ENCODE results near the gene GPAM. TPM values are rescaled to one million over a fixed set of nuclear protein-coding genes. Genes with fewer than 3 reads are reported as not detected.

Gene GPAM
- total RNA-seq, 2 donors from 2014 or later: 9.8 to 10.4 TPM

DNA sequence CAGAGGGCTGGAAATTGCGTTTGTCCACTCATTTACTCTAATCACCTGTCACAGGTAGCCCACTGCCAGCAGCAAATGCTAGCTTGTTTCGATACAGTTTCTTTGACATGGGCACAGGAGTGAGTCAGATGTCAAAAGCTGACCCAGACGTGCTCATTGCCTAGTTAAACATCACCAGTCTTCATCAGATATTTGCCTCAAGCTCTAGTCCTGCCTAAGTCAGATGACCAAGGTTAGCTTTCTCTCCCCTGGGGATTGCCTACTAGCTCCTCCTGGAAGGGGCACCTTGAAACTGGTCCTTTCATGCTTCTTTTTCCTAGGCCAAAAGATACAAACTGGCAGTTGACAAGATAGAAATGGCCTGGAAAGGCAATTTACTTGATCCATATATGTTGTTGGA lies 35.2 kb downstream of the GPAM start:
- Mint-ChIP-seq H3K27ac (no peak overlapping the region), H3K4me3 (no peak overlapping the region), H3K36me3 (no peaks in the 10 kb centered on the region), H3K27me3 (no peaks in the 10 kb centered on the region), H3K4me1 (ENCODE audit: low read depth in 2 of 2) (no peaks in the 10 kb centered on the region), H3K9me3 (no peaks in the 10 kb centered on the region)
- ATAC-seq: no peak
- DNase-seq (ENCODE audit: low spot score): no peak

DNA sequence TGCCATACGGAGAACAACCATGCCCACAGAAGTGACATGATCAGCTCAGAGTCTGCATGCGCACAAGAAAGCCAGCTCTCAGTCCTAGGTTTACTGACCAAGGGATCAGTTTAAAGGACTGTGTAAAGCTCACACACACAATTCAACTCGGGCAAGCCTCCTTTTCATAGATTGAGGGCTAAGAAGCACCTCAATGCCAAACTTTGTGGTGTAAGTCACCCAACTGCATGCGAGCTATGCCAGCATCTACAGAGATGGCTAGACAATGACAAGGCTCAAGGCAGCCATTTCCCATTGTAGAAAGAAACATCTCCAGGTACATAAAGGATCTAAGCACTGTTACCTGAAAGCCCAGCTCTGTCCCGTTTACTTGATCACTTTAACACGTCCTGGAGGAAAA lies 36.8 kb downstream of the GPAM start:
- Mint-ChIP-seq H3K4me1 (ENCODE audit: low read depth in 2 of 2) (no peaks in the 10 kb centered on the region), H3K9me3 (no peaks in the 10 kb centered on the region), H3K27me3 (no peaks in the 10 kb centered on the region), H3K27ac (no peak overlapping the region), H3K36me3 (no peaks in the 10 kb centered on the region), H3K4me3 (no peak overlapping the region)
- DNase-seq (ENCODE audit: low spot score) (no peak), ATAC-seq (no peak)

DNA sequence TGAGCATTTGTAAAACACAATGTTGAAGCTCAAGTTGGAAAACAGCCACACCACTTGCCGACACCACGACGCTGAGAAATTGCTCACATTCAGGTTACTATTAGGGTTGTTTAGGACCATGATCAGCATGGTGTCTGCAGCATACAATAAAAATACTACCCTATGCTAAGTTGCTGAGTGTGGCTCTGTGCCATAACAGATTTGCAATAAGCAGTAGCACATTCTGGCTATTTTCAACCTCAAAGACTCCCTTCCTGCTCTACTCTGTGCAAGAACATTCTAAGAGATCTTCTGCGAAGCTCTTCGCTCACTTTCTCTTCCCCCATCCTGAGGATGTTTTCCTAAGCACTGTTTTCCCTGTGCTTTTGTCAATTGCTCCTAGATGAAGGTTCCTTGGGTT lies 38.3 kb downstream of the GPAM start:
- H3K27me3 Mint-ChIP-seq: no peaks in the 10 kb centered on the region
- no peak overlapping the region for H3K27ac Mint-ChIP-seq
- DNase-seq (ENCODE audit: low spot score): no peak
- no peak for ATAC-seq
- H3K4me3 Mint-ChIP-seq: no peak overlapping the region
- no peaks in the 10 kb centered on the region for H3K36me3 Mint-ChIP-seq
- no peaks in the 10 kb centered on the region for H3K4me1 Mint-ChIP-seq (ENCODE audit: low read depth in 2 of 2)
- no peaks in the 10 kb centered on the region for H3K9me3 Mint-ChIP-seq

DNA sequence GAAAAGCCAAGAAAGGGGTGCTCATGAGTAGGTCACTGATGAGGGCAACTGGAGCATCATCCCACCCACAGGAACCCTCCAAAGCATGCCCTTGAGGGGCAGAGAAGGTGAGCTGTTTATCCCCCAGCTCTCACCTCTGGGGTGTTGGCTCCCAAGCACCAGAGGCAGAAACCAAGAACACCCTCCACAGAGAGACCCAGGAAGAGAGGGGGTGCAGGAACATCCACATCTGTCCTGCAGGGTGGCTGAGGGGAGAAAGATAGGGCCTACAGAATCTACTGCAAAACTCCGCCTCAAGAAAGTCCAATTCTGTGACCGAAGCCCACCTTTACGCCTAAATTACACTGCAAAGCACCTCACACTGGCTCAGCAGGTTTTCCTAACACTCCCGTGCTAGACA lies 40.1 kb downstream of the GPAM start:
- no peak overlapping the region for H3K4me3 Mint-ChIP-seq
- peaks cover 0 to 2% of the 10 kb centered on the region in 2 donors for H3K27me3 Mint-ChIP-seq
- ATAC-seq: no peak
- H3K36me3 Mint-ChIP-seq: no peaks in the 10 kb centered on the region
- no peaks in the 10 kb centered on the region for H3K9me3 Mint-ChIP-seq
- DNase-seq (ENCODE audit: low spot score): no peak
- peaks cover 0 to 4% of the 10 kb centered on the region in 2 donors for H3K4me1 Mint-ChIP-seq (ENCODE audit: low read depth in 2 of 2)
- no peak overlapping the region for H3K27ac Mint-ChIP-seq

DNA sequence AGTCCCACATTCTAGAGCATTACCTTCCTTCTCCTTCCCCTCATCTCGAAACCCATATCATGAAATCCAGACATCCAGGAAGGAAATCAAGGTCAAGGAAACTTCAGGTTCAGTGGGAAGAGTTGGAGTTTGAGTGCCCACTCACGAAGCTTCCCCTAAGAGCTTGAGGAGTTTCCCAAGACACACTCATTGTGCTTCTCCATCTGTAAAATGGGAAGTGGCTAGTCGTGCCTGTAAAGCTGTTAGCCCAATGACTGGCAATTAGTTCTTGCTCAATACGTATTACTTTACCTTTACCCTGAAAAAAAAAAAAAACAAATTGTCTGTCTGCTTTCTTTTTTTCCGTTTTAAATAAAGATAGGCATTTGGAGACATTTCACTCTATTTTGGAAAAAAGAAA lies 42.3 kb downstream of the GPAM start:
- ATAC-seq (no peak), DNase-seq (ENCODE audit: low spot score) (no peak)
- Mint-ChIP-seq H3K27me3 (peaks cover 0 to 5% of the 10 kb centered on the region in 2 donors), H3K27ac (no peak overlapping the region), H3K4me1 (ENCODE audit: low read depth in 2 of 2) (peaks cover 0 to 4% of the 10 kb centered on the region in 2 donors), H3K36me3 (no peaks in the 10 kb centered on the region), H3K9me3 (no peaks in the 10 kb centered on the region), H3K4me3 (no peak overlapping the region)

DNA sequence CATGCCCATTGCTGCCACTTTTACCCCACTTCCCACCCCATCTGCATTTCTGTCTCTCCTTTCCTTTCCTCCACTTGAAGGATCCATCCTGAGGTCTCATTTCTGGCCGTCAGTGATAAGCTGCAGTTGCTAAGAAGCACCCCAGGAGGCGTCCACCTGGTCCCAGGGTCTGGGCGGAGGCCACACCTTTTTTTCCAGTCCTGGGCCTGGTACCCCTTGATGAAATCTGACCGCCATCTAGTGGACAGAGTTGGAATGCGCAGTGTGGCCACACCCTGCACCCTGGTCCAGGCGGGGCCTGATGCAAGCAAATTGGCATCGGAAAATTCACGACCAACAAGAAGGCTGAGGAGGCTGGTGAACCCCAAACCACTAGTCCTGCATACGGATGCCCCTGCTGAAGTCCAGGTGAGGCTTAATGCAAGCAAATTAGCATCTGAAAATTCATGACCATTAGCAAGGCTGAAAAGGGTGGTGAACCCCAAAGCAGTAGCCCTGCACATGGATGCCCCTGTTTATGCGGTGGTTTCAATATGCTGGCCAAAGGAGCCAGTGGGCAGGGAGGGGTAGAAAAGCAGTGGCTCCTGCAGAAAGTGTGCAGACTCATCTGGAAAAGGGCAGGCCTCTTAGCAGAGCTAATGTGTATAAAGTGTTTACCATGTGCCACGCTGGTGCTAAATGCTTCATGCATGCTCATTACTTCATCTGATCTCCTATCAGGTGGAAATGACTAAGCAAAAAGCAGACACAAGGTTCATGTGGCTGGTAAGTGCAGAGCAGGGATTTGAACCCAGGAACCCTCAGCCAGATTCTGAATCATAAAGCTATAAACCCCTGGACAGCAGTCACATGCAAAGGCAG lies 43.2 kb downstream of the GPAM start:
- peak; percentile 78 to 79 for ATAC-seq
- H3K4me1 Mint-ChIP-seq (ENCODE audit: low read depth in 2 of 2): peaks cover 0 to 4% of the 10 kb centered on the region in 2 donors
- no peak overlapping the region for H3K27ac Mint-ChIP-seq
- no peak for DNase-seq (ENCODE audit: low spot score)
- H3K36me3 Mint-ChIP-seq: no peaks in the 10 kb centered on the region
- no peak overlapping the region for H3K4me3 Mint-ChIP-seq
- peaks cover 0 to 5% of the 10 kb centered on the region in 2 donors for H3K27me3 Mint-ChIP-seq
- no peaks in the 10 kb centered on the region for H3K9me3 Mint-ChIP-seq

DNA sequence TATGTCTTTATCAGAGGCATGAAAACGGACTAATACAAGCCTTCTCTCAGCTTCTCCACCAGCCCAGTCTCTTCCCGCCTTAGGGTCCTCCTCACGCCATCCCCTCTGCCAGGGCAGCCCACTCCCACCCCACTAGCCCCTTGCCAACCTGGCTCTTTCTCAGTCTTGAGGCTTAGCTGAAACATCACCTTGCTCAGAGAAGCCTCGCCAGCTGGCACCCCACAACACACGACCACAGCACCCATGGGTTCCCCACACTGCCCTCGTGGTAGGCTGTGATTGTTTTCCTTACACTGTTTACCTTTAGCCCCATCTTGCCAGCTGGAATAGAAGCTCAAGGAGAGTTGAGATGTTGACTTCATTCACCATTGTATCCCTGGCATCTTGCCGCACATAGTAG lies 44.4 kb downstream of the GPAM start:
- peaks cover 0 to 4% of the 10 kb centered on the region in 2 donors for H3K4me1 Mint-ChIP-seq (ENCODE audit: low read depth in 2 of 2)
- no peak overlapping the region for H3K4me3 Mint-ChIP-seq
- no peak for ATAC-seq
- peaks cover 0 to 5% of the 10 kb centered on the region in 2 donors for H3K27me3 Mint-ChIP-seq
- no peaks in the 10 kb centered on the region for H3K9me3 Mint-ChIP-seq
- H3K36me3 Mint-ChIP-seq: no peaks in the 10 kb centered on the region
- no peak for DNase-seq (ENCODE audit: low spot score)
- no peak overlapping the region for H3K27ac Mint-ChIP-seq

DNA sequence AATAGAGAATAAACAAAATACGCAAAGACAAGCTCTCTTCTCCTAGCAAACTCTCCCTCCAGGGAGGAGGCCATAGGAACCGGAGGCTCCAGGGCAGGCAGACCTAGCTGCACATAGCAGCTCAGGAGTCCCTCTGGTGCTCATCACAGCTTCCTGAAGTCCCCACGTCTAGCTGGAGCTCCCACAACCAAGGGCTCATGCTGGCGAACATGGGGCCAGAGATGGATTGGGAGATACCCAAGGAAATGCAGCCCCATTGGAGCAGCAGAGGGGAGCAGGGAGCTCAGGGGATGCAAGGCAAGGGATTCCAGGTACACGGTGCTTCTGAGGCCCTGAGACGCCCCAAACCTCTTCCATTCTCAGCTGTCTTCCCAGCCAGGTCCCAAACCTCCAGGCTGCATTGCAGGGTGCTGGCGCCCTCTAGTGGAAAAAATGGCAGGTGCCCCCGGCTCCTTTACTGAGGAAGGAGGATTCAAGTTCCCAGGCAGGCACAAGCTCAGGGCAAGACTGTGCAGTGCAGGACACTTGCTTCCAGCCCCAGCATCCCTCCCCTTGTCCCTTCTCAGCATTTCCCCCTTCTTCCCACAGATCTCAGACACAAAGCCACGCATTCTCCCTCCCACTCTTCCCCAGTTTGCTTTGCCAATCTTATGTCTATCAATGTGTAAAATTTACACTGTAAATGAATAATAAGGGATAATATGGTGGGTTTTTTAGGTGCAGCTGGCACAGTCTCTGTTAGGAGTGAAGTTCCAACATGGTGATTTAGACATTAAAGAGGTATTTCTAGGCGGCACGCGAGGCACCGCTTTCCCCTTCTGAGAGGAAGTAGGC lies 46.2 kb downstream of the GPAM start:
- Mint-ChIP-seq H3K27ac (no peak overlapping the region), H3K4me3 (no peak overlapping the region), H3K4me1 (ENCODE audit: low read depth in 2 of 2) (peaks cover 0 to 4% of the 10 kb centered on the region in 2 donors), H3K9me3 (no peaks in the 10 kb centered on the region), H3K36me3 (no peaks in the 10 kb centered on the region), H3K27me3 (peaks cover 0 to 5% of the 10 kb centered on the region in 2 donors)
- ATAC-seq (peak; percentile 41), DNase-seq (ENCODE audit: low spot score) (no peak)

DNA sequence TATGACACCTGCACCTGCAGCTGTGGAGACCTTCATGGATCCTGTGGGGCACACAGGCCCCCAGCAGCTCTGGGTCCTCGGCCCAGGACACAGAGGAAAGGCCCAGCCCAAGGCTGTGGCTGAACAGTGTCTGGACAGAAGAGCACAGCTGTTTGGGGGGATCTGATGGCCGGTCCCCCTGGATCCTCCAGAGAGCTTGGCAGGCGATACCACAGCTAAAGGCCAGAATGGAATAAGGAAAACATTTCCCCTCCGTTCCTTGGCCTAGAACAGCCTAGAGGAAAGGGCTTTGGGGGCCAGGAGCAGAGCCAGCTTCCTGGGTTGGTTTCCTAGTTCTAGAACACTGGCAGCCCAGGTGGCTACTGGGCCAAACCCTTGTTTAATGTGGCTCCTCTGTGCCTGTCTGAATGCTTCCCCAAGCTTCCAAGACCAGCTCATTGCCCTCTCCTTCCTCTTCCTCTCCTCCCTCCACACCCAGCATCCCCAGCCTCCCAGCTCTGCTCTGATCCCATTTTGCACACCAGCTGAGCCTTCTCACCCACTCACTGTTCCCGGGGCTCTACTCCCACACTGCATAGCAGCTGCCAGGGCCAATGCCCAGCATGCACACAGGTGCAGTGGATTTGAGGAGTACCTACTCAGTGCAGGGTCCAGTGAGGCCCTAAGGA lies 46.9 kb downstream of the GPAM start:
- H3K9me3 Mint-ChIP-seq: no peaks in the 10 kb centered on the region
- H3K4me1 Mint-ChIP-seq (ENCODE audit: low read depth in 2 of 2): peaks cover 0 to 4% of the 10 kb centered on the region in 2 donors
- DNase-seq (ENCODE audit: low spot score) (no peak), ATAC-seq (no peak)
- peaks cover 0 to 5% of the 10 kb centered on the region in 2 donors for H3K27me3 Mint-ChIP-seq
- no peaks in the 10 kb centered on the region for H3K36me3 Mint-ChIP-seq
- H3K4me3 Mint-ChIP-seq: no peak overlapping the region
- H3K27ac Mint-ChIP-seq: no peak overlapping the region

DNA sequence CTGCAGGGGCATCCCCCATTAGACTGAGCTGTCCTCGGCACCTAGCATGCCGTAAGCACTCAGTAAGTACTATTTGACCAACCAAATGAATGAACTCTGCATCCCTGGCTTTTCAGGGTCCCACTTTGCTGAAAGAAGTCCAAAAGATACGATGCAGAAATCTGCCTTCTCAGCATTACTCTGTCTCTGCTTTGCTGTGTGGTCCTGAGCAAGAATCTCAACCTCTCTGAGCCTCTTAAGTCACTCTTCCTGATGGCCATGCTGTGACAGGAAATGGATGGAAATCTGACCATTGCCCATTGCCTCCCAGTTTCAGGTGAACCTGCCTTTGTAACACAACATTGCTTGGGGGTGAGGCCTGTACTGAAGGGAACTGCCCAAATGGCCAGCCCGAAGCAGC lies 48.0 kb downstream of the GPAM start:
- Mint-ChIP-seq H3K9me3 (no peaks in the 10 kb centered on the region), H3K4me3 (no peak overlapping the region), H3K36me3 (no peaks in the 10 kb centered on the region), H3K27ac (no peak overlapping the region), H3K4me1 (ENCODE audit: low read depth in 2 of 2) (peaks cover 0 to 4% of the 10 kb centered on the region in 2 donors), H3K27me3 (peaks cover 0 to 5% of the 10 kb centered on the region in 2 donors)
- DNase-seq (ENCODE audit: low spot score) (no peak), ATAC-seq (no peak)

DNA sequence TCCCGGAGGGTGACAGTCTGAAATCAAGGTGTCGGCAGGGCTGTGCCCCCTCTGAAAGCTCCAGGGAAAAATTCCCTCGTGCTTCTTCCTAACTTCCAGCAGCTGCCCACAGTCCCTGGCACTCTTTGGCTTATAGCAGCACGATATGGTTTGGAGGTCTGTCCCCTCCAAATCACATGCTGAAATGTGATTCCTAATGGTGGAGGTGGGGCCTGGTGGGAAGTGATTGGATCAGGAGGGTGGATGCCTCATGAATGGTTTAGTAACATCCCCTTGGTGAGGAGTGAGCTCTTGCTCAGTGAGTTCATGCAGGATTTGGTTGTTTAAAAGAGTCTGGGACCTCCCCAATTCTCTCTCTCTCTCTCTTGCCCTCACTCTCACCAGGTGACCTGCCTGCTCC lies 51.1 kb downstream of the GPAM start:
- DNase-seq (ENCODE audit: low spot score): no peak
- H3K36me3 Mint-ChIP-seq: no peaks in the 10 kb centered on the region

DNA sequence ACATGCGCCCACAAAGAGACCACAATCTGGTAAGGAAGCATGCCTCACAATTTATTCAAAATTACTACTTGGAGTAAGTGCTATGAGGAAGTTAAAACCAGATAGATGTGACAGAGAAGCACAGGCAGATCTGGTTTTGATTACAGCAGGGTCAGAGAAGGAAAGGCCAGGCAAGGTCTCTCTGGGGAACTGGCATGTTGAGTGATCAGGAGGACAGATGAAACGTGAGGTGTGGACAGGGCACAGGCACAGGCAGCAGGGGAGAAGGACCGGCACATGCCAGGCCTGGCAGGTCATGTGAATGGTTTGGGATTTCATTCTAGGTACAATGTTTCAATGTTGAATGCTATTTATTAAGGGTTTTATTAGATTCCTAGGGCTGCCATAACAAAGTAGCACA lies 51.6 kb downstream of the GPAM start:
- H3K36me3 Mint-ChIP-seq: no peaks in the 10 kb centered on the region
- no peak for ATAC-seq
- no peak for DNase-seq (ENCODE audit: low spot score)
- no peaks in the 10 kb centered on the region for H3K4me1 Mint-ChIP-seq (ENCODE audit: low read depth in 2 of 2)
- peaks cover 0 to 7% of the 10 kb centered on the region in 2 donors for H3K27me3 Mint-ChIP-seq
- no peak overlapping the region for H3K27ac Mint-ChIP-seq
- H3K4me3 Mint-ChIP-seq: no peak overlapping the region
- H3K9me3 Mint-ChIP-seq: no peaks in the 10 kb centered on the region

More for the DNA sequence above, 51.1 kb downstream of the GPAM start:
- Mint-ChIP-seq H3K4me3 (no peak overlapping the region), H3K27ac (no peak overlapping the region), H3K4me1 (ENCODE audit: low read depth in 2 of 2) (no peaks in the 10 kb centered on the region), H3K27me3 (peaks cover 0 to 3% of the 10 kb centered on the region in 2 donors), H3K9me3 (no peaks in the 10 kb centered on the region)
- no peak for ATAC-seq

DNA sequence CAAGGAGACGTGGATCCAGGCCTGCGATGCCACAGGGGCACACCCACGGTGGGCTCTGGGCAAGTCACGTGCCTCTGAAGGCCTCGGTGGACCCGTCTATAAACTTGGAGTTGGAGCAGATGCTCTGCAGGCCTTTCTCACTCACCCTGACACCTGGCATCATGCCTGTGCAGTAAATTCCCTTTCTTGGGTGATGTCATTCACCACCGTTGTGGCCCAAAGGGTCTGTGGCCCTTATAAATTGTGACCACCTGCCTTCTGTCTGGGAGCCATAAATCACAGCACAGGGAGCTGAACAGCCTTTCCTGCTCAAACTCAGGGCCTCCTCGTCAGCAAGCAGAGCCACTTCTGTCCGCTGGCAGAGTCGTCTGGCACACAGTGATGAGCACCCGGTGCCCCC lies 52.2 kb downstream of the GPAM start:
- H3K4me3 Mint-ChIP-seq: no peak overlapping the region
- no peaks in the 10 kb centered on the region for H3K9me3 Mint-ChIP-seq
- ATAC-seq (no peak), DNase-seq (ENCODE audit: low spot score) (no peak)
- no peaks in the 10 kb centered on the region for H3K4me1 Mint-ChIP-seq (ENCODE audit: low read depth in 2 of 2)
- no peaks in the 10 kb centered on the region for H3K36me3 Mint-ChIP-seq
- no peak overlapping the region for H3K27ac Mint-ChIP-seq
- H3K27me3 Mint-ChIP-seq: peaks cover 0 to 7% of the 10 kb centered on the region in 2 donors

DNA sequence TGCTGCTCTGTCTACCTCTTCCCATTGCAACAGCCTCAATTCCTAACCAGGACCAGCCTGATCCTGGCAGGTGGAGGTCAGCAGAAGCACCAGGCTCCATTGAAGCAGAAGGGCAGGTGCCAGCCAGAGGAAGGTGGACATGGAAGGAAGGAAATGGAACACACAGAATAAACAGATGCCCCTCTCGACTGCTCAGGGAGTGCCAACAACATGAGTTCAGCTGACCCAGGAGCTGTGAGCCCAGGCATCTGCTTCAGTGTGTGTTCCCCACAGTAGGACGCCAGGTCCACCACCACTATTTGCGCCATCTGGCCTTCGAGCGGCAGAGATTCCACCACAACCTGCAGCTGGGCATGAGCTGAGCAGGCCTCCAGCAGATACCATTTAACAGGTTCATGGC lies 56.7 kb downstream of the GPAM start:
- H3K4me1 Mint-ChIP-seq (ENCODE audit: low read depth in 2 of 2): no peaks in the 10 kb centered on the region
- no peaks in the 10 kb centered on the region for H3K9me3 Mint-ChIP-seq
- H3K27ac Mint-ChIP-seq: no peak overlapping the region
- DNase-seq (ENCODE audit: low spot score) (no peak), ATAC-seq (no peak)
- H3K4me3 Mint-ChIP-seq: no peak overlapping the region
- H3K27me3 Mint-ChIP-seq: peaks cover 0 to 36% of the 10 kb centered on the region in 2 donors
- no peaks in the 10 kb centered on the region for H3K36me3 Mint-ChIP-seq

Measured in natural killer cell treated with Interleukin-12 subunit alpha and Interleukin-12 subunit beta and Interleukin-15 and Interleukin-18, amount 100 ng/mL, for 72 hours (primary cell).